Cardiac fibroblast (primary cell): ENCODE measurements around the gene CCDC187.

Experiments used
- DNase-seq, 2 donors: peaks; one replicate each; pipeline versions ENCODE4 v3.0.0 to v3.0.0-alpha.2; 2010; ENCODE audit warnings: low read depth in 2 of 2
- H3K4me3 ChIP-seq, 2 donors: replicated peaks in 1 of 2; 1 replicate in 1 of 2; 2 replicates in 1 of 2; pipeline ENCODE4 v1.5.1; 2011; ENCODE audit warnings: low read depth in 2 of 2, low read length in 2 of 2, mild to moderate bottlenecking in 2 of 2, moderate library complexity in 1 of 2
- CTCF ChIP-seq: IDR thresholded peaks from one replicate; pipeline ENCODE4 v1.5.1; 2011; ENCODE audit warnings: low read depth, mild to moderate bottlenecking, low read length, inconsistent platforms

Gene CCDC187

GRCh38 chr9:136225748-136226679 lies 77.9 kb downstream of the CCDC187 start:
- TF ChIP-seq CTCF, result peak; percentile 95
- DNase-seq, result peak; percentile 48 to 57
- no peak overlapping the region for H3K4me3 ChIP-seq

GRCh38 chr9:136225366-136225747 lies 78.5 kb downstream of the CCDC187 start:
- H3K4me3 ChIP-seq, result no peak overlapping the region
- no peak for DNase-seq
- no peak for TF ChIP-seq CTCF

DNA sequence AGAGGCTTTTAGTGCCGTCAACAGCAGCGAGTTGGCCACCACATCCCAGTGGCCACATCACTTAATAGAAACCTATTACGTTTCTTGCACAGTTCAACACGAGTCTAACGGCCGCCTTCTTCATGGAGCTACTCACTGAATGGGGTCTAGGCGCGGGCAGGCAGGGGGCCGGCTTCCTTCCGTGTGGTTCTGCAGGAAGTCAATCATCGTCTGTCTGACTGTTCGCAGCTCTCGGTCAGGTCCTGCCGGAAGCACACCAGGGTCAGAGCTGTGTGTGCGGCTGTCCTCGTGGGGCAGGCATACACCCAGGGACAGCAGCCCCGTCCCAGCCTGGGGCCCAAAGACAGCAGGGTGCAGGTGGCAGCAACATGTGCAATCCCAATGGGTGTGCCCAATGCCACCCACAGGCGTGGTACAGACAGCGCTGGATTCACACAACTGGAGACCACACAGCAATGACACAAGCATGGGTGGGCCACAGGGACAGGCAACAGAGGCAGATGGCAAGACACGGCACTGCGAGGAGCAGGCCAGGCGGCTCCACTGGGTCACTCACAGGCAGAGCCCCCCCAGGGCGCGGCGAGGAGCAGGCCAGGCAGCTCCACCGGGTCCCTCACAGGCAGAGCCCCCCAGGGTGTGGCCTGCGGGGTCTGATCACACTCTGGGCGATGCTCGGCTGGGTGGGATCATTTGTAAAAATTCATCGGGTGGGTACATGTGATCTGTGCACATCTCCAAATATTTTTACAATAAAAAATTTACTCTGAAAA lies 79.8 kb downstream of the CCDC187 start:
- H3K4me3 ChIP-seq, result no peak overlapping the region
- no peak for TF ChIP-seq CTCF
- no peak for DNase-seq

- H3K4me3 ChIP-seq, result no peak overlapping the region
- TF ChIP-seq CTCF, result no peak
- no peak for DNase-seq
Measured at GRCh38 chr9:136222906-136223285, 81.0 kb downstream of the CCDC187 start.

GRCh38 chr9:136222166-136222905 lies 81.6 kb downstream of the CCDC187 start:
- DNase-seq, result no peak
- H3K4me3 ChIP-seq, result no peak overlapping the region
- TF ChIP-seq CTCF, result no peak

GRCh38 chr9:136220017-136220729 lies 83.7 kb downstream of the CCDC187 start:
- H3K4me3 ChIP-seq, result no peak overlapping the region
- DNase-seq, result peak; percentile 16 to 54
- no peak for TF ChIP-seq CTCF
